Left ventricle myocardium inferior (tissue), 1 donor: ENCODE results near the gene SLC19A1. TPM values are rescaled to one million over a fixed set of nuclear protein-coding genes. Genes with fewer than 3 reads are reported as not detected.

ENCODE experiments used
- DNase-seq: peaks from one replicate; pipeline ENCODE4 v3.0.0-alpha.2; 2020
- H3K27ac ChIP-seq: fragments of 200-600 bp; replicated peaks from 2 replicates; pipeline ENCODE4 v1.8.0; 2021
- H3K27me3 ChIP-seq: fragments of 200-600 bp; 2 replicates; pipeline ENCODE4 v1.8.0; 2021; ENCODE audit warnings: low read depth
- H3K36me3 ChIP-seq: fragments of 200-600 bp; 2 replicates; pipeline ENCODE4 v1.8.0; 2021
- H3K4me1 ChIP-seq: fragments of 200-600 bp; 2 replicates; pipeline ENCODE4 v1.8.0; 2021
- H3K4me3 ChIP-seq: fragments of 200-600 bp; 2 replicates; pipeline ENCODE4 v1.8.0; 2021; ENCODE audit warnings: mild to moderate bottlenecking, moderate library complexity
- H3K9me3 ChIP-seq: fragments of 200-600 bp; replicated peaks from 2 replicates; pipeline ENCODE4 v1.8.0; 2021
- intact Hi-C: fragments of 100-400 bp; cut with micrococcal nuclease; formaldehyde crosslinking; loops from one replicate; pipeline ENCODE4 v1.11.0; 2022
- total RNA-seq: library from RNA; stranded (reverse); fragmentation: NEBNext Ultra II Directional; extraction: Animal tissue kit (Norgen Biotek cat#: 25700); gene quantifications from one replicate; pipeline ENCODE4 v1.2.1, GENCODE V29; 2021
- TF ChIP-seq, protein P1 (sequence below): fragments of 200-600 bp; IDR thresholded peaks from 2 replicates; pipeline ENCODE4 v1.8.0; 2021; ENCODE audit warnings: antibody characterized with exemption, mild to moderate bottlenecking, borderline replicate concordance
- donor health status: DM: no; HTN: yes; CAD: no; lungs with severe emphysema.

Gene SLC19A1
- total RNA-seq, 1 donor from 2014 or later, result 4.9 TPM

DNA sequence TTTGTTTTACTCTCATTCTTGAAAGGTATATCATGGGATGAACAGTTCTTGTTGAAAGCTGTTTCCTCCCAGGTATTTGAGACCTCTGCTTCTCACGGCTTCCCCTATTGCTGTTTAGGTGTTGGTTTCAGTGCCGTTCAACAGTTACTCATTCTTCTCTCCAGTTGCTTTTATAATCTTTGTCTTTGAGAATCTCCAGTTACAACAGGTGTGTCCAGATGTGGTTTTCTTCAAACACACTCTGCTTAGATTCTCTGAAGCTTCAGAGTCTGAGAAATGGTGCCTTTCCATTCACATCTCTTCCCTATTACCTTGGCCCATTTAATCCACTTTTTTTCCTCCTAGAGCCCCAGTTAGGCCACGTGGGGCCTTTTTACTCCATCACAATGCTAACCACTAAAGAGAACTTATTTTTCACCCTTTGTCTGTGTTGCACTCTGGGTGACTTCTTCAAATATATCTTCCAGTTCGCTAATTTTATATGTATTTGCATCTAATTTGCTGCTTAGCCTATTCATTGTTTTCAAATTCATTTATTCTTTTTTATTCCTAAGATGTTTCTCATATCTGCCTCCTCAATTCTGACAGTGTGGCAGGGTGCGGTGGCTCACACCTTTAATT lies 46.7 kb upstream of the SLC19A1 start:
- Histone ChIP-seq H3K9me3 (peaks cover 35% of the 10 kb centered on the region), H3K4me1 (peaks cover 21% of the 10 kb centered on the region), H3K27me3 (peaks cover 72% of the 10 kb centered on the region), H3K36me3 (no peaks in the 10 kb centered on the region), H3K4me3 (no peak overlapping the region), H3K27ac (no peak overlapping the region)
- TF ChIP-seq, protein P1, sequence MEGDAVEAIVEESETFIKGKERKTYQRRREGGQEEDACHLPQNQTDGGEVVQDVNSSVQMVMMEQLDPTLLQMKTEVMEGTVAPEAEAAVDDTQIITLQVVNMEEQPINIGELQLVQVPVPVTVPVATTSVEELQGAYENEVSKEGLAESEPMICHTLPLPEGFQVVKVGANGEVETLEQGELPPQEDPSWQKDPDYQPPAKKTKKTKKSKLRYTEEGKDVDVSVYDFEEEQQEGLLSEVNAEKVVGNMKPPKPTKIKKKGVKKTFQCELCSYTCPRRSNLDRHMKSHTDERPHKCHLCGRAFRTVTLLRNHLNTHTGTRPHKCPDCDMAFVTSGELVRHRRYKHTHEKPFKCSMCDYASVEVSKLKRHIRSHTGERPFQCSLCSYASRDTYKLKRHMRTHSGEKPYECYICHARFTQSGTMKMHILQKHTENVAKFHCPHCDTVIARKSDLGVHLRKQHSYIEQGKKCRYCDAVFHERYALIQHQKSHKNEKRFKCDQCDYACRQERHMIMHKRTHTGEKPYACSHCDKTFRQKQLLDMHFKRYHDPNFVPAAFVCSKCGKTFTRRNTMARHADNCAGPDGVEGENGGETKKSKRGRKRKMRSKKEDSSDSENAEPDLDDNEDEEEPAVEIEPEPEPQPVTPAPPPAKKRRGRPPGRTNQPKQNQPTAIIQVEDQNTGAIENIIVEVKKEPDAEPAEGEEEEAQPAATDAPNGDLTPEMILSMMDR, result no peak
- DNase-seq, result no peak
- intact Hi-C loops, result no loop called here

DNA sequence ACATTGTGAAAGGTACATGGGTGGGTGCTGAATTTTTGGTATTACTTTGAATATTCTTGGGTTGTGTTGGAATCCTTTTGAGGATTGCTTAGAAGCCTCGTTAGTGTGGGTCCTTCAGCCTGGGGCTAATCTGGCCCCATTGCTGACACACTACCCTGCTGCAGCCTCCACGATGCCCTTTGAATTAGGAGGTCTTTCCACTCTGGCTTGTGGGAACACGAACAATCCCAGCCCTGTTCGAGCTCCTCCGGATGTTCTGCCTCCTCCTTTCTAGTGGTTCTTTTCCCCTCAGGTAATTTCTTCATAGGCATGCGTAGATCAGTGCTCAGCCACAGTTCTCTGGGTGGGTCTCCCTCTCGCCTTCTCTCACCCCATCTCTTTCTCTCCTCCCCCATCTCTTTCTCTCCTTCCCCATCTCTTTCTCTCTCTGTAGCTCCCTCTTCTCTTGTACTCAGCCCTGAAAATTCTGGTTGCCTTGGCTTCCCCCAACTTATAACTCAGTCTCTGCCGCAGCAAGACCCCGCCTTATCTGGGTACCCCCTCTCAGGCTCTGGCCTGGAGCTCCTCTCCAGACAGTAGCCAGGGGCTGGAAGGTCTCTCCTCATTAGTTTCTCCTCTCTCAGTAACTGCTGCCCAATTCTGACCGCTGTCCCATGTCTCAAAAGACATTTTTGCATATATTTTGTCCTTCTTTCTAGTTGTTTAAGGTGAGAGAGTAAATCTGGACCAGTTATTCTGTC lies 46.0 kb upstream of the SLC19A1 start:
- H3K27me3 ChIP-seq, result peaks cover 79% of the 10 kb centered on the region

DNA sequence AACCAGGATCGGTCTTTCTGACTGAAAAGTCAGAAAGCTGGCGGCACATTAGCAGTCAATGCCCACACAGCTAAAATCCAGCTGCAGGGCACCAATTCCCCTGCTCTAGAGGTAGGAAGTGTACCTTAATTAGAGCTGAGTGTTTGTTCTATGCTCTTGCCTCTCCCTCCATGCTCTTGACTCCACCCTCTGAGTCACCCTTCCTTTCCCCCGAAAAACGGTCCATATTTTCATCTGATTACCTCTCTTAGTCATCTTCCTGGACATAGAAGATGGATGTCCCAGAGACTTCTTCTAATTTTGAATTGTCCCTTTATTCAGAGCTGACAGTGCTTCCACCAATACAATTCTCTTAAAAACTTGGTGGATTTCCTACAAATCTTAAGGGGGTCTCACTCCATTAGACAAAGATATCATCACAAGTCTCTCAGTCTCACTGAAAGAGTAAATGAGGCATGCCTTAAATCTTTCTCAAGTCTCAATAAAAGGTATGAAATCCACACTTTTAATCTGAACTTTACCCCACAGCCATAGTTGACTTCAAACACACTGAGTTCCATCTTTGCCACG lies 44.1 kb upstream of the SLC19A1 start:
- Histone ChIP-seq H3K27me3 (peaks cover 90% of the 10 kb centered on the region), H3K9me3 (peaks cover 48% of the 10 kb centered on the region), H3K4me1 (peaks cover 10% of the 10 kb centered on the region), H3K36me3 (no peaks in the 10 kb centered on the region), H3K27ac (no peak overlapping the region), H3K4me3 (no peak overlapping the region)
- intact Hi-C loops, result no loop called here
- TF ChIP-seq, protein P1, result no peak
- DNase-seq, result no peak

More for the DNA sequence above, 46.0 kb upstream of the SLC19A1 start:
- TF ChIP-seq, protein P1, result no peak
- H3K9me3 ChIP-seq, result peaks cover 42% of the 10 kb centered on the region
- no peaks in the 10 kb centered on the region for H3K36me3 ChIP-seq
- intact Hi-C loops, result no loop called here
- H3K4me3 ChIP-seq, result no peak overlapping the region
- H3K27ac ChIP-seq, result no peak overlapping the region
- peaks cover 21% of the 10 kb centered on the region for H3K4me1 ChIP-seq
- no peak for DNase-seq

DNA sequence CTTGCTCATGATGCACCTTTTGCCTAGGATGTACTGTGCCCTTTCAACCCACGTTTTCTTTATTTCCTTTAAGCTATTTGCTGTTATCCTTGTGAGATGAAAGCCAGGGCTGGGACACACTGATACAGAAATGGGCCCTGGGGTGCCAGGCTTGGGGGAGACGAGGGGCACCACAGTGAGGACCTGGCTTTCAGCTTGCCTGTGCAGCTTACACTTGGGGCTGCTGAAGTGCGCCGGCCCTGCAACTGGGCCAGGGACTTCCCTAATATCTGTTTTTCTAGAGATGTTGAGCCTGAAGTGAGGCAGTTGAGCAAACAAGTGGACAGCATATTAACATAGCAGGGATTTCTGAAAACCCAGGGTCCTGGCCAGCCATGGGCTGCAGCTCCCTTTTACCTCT lies 42.5 kb upstream of the SLC19A1 start:
- Histone ChIP-seq H3K27me3 (peaks cover 90% of the 10 kb centered on the region), H3K4me1 (peaks cover 4% of the 10 kb centered on the region), H3K27ac (no peak overlapping the region), H3K9me3 (peaks cover 48% of the 10 kb centered on the region), H3K4me3 (no peak overlapping the region), H3K36me3 (no peaks in the 10 kb centered on the region)
- intact Hi-C loops, result no loop called here
- no peak for DNase-seq
- TF ChIP-seq, protein P1, result no peak

DNA sequence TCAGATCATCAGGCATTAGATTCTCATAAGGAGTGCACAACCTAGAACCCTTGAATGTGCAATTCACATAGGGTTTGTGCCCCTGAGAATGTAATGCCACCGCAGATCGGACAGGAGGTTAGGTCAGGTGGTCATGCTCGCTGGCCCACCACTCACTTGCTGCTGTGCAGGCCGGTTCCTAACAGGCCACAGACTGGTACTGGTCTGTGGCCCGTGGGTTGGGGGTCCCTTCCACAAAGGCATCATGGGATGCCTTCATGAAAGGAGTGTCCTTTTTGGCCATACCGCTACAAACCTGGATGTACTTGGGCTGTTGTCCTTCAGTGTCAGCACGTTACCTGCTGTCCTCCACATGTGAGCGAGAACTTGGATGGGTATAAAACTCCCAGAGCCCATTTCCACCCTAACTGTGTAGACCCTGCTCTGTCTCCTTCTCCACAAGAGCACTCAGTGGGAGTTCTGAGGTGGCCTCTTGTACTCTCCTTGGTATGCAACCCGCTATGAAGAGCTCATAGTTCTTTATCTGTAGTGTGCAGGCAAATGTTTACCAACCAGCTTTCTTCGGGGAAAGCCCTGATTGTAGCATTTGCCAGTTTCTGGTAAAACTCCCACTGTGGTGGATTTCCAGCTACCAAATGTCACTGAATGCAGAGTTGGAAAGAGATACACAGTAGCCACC lies 41.7 kb upstream of the SLC19A1 start:
- Histone ChIP-seq H3K36me3 (no peaks in the 10 kb centered on the region), H3K27me3 (peaks cover 90% of the 10 kb centered on the region), H3K9me3 (peaks cover 48% of the 10 kb centered on the region), H3K27ac (no peak overlapping the region), H3K4me1 (no peaks in the 10 kb centered on the region), H3K4me3 (no peak overlapping the region)
- intact Hi-C loops, result no loop called here
- TF ChIP-seq, protein P1, result no peak
- no peak for DNase-seq
